ENCODE measurements around the gene SPAG17. TPM values are rescaled to one million over a fixed set of nuclear protein-coding genes. Genes with fewer than 3 reads are reported as not detected.

The SPAG17 gene
- total RNA-seq, 1 donor from 2014 or later: 0.52 TPM

GRCh38 chr1:117905019-117905418 lies 280.0 kb downstream of the SPAG17 start:
- peaks cover 9 to 58% (median 43%) of the 10 kb centered on the region in 3 donors for H3K36me3 ChIP-seq (ENCODE audit: control insufficient read depth in 3 of 3, insufficient read depth in 3 of 3, low read length in 3 of 3)
- no peaks in the 10 kb centered on the region for H3K9me3 ChIP-seq (ENCODE audit: control insufficient read depth in 3 of 3, low read length in 3 of 3)
- H3K4me1 ChIP-seq (ENCODE audit: control insufficient read depth in 3 of 3, insufficient read depth in 3 of 3, low read length in 3 of 3): no peaks in the 10 kb centered on the region
- H3K27me3 ChIP-seq (ENCODE audit: control insufficient read depth in 3 of 3, insufficient read depth in 3 of 3, low read length in 3 of 3): no peaks in the 10 kb centered on the region
- no peak overlapping the region for H3K27ac ChIP-seq (ENCODE audit: low read depth, low read length)
- H3K9ac ChIP-seq (ENCODE audit: low read depth in 1 of 3, low read length in 3 of 3): no peak overlapping the region
- no peak overlapping the region for H3K4me3 ChIP-seq (ENCODE audit: low read length in 3 of 3)

- peaks cover 9 to 54% (median 40%) of the 10 kb centered on the region in 3 donors for H3K36me3 ChIP-seq (ENCODE audit: control insufficient read depth in 3 of 3, insufficient read depth in 3 of 3, low read length in 3 of 3)
- H3K27ac ChIP-seq (ENCODE audit: low read depth, low read length): no peak overlapping the region
- no peak overlapping the region for H3K4me3 ChIP-seq (ENCODE audit: low read length in 3 of 3)
- no peaks in the 10 kb centered on the region for H3K4me1 ChIP-seq (ENCODE audit: control insufficient read depth in 3 of 3, insufficient read depth in 3 of 3, low read length in 3 of 3)
- no peak overlapping the region for H3K9ac ChIP-seq (ENCODE audit: low read depth in 1 of 3, low read length in 3 of 3)
- no peaks in the 10 kb centered on the region for H3K9me3 ChIP-seq (ENCODE audit: control insufficient read depth in 3 of 3, low read length in 3 of 3)
- no peaks in the 10 kb centered on the region for H3K27me3 ChIP-seq (ENCODE audit: control insufficient read depth in 3 of 3, insufficient read depth in 3 of 3, low read length in 3 of 3)
Observed at GRCh38 chr1:117904485-117904884, 280.5 kb downstream of the SPAG17 start.
